Erythroblast (primary cell): Measurements from ENCODE around the gene MCM3AP.

Experiments
- GATA1 ChIP-seq: IDR thresholded peaks from 2 replicates; pipeline ENCODE4 v1.6.1; 2011; ENCODE audit warnings: low read depth, mild to moderate bottlenecking, control low read depth, low read length, moderate library complexity
- POLR2A ChIP-seq: IDR thresholded peaks from 2 replicates; pipeline ENCODE4 v1.6.1; 2011; ENCODE audit warnings: mild to moderate bottlenecking, low read length

DNA sequence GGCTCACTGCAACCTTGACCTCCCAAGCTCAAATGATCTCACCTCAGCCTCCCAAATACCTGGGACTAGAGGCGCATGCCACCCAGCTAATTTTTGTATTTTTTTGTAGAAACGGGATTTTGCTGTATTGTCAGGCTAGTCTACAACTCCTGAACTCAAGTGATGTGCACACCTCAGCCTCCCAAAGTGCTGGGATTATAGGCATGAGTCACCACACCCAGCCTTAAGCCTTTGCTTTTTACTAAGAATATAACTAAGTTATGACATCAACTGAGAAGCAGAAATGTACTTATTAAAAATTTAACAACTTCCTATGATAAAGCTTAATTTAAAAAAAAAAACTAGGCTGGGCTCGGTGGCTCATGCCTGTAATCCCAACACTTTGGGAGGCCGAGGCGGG lies 47.9 kb downstream of the MCM3AP start:
- TF ChIP-seq POLR2A (no peak), GATA1 (no peak)
